HEK293 (cell line): ENCODE measurements around the gene PPFIA1.

ENCODE experiments used
- CTCF ChIA-PET: fragments of 350-600 bp; formaldehyde crosslinking; extraction: SDS; loops from one replicate; lab custom pipeline; 2021; ENCODE audit warnings: antibody characterized with exemption; lab: Yijun Ruan, JAX
- POLR2A ChIA-PET: fragments of 300-600 bp; formaldehyde crosslinking; extraction: SDS; loops from one replicate; lab custom pipeline; 2020; ENCODE audit warnings: antibody characterized with exemption, inconsistent platforms; lab: Yijun Ruan, JAX
- H3K27ac ChIP-seq: fragments of 200-500 bp; sonication (Bioruptor generic); 2 replicates; pipeline ENCODE4 v1.5.1; 2014; ENCODE audit warnings: low read depth, low read length, control low read depth, inconsistent platforms; ENCODE audit errors: extremely low read depth
- H3K36me3 ChIP-seq, 2 experiments: fragments of 200-500 bp in 1 of 2; sonication (Bioruptor generic) in 1 of 2; 1 replicate in 1 of 2; 2 replicates in 1 of 2; pipeline ENCODE4 v1.5.1; 2014 to 2017; ENCODE audit warnings: inconsistent platforms in 2 of 2, low read length in 2 of 2; ENCODE audit not compliant: control insufficient read depth in 2 of 2, insufficient read depth in 1 of 2
- H3K4me1 ChIP-seq: fragments of 200-500 bp; sonication (Bioruptor generic); 2 replicates; pipeline ENCODE4 v1.5.1; 2014; ENCODE audit warnings: mild to moderate bottlenecking, low read length, inconsistent platforms; ENCODE audit not compliant: control insufficient read depth, insufficient read depth
- H3K4me3 ChIP-seq: 2 replicates; pipeline ENCODE4 v1.5.1; 2011; ENCODE audit warnings: low read depth, mild to moderate bottlenecking, control low read depth, low read length, moderate library complexity
- H3K9me3 ChIP-seq: fragments of 200-500 bp; sonication (Bioruptor generic); 2 replicates; pipeline ENCODE4 v1.5.1; 2014; ENCODE audit warnings: low read depth, low read length, inconsistent platforms; ENCODE audit not compliant: control insufficient read depth, insufficient read depth
- SP2 ChIP-seq: fragments of 450-650 bp; formaldehyde crosslinking; IDR thresholded peaks from 2 replicates; pipeline ENCODE4 v1.5.1; 2016; ENCODE audit warnings: missing biosample characterization, missing genetic modification characterization
- YY1 ChIP-seq: fragments of 450-650 bp; formaldehyde crosslinking; IDR thresholded peaks from 2 replicates; pipeline ENCODE4 v1.5.1; 2018; ENCODE audit warnings: missing biosample characterization, missing genetic modification characterization
- ZNF112 ChIP-seq: fragments of 450-650 bp; formaldehyde crosslinking; IDR thresholded peaks from 2 replicates; pipeline ENCODE4 v1.5.0; 2017; ENCODE audit warnings: missing biosample characterization, missing genetic modification characterization
- ZNF121 ChIP-seq: fragments of 450-650 bp; formaldehyde crosslinking; IDR thresholded peaks from 2 replicates; pipeline ENCODE4 v1.5.1; 2016; ENCODE audit warnings: missing biosample characterization, missing genetic modification characterization
- ZNF701 ChIP-seq: fragments of 450-650 bp; formaldehyde crosslinking; IDR thresholded peaks from 2 replicates; pipeline ENCODE4 v1.5.1; 2016; ENCODE audit warnings: missing biosample characterization, missing genetic modification characterization
- TF ChIP-seq, protein P1 (sequence below): fragments of 450-650 bp; formaldehyde crosslinking; IDR thresholded peaks from 2 replicates; pipeline ENCODE4 v1.5.1; 2016; ENCODE audit warnings: missing biosample characterization, missing genetic modification characterization
- TF ChIP-seq, protein P2 (sequence below): fragments of 450-650 bp; formaldehyde crosslinking; IDR thresholded peaks from 2 replicates; pipeline ENCODE4 v1.5.1; 2016; ENCODE audit warnings: missing biosample characterization, missing genetic modification characterization
- TF ChIP-seq, protein P3 (sequence below): fragments of 450-650 bp; IDR thresholded peaks from 2 replicates; pipeline ENCODE4 v1.5.1; 2018; ENCODE audit warnings: missing biosample characterization, mild to moderate bottlenecking, missing genetic modification characterization

The PPFIA1 gene

DNA sequence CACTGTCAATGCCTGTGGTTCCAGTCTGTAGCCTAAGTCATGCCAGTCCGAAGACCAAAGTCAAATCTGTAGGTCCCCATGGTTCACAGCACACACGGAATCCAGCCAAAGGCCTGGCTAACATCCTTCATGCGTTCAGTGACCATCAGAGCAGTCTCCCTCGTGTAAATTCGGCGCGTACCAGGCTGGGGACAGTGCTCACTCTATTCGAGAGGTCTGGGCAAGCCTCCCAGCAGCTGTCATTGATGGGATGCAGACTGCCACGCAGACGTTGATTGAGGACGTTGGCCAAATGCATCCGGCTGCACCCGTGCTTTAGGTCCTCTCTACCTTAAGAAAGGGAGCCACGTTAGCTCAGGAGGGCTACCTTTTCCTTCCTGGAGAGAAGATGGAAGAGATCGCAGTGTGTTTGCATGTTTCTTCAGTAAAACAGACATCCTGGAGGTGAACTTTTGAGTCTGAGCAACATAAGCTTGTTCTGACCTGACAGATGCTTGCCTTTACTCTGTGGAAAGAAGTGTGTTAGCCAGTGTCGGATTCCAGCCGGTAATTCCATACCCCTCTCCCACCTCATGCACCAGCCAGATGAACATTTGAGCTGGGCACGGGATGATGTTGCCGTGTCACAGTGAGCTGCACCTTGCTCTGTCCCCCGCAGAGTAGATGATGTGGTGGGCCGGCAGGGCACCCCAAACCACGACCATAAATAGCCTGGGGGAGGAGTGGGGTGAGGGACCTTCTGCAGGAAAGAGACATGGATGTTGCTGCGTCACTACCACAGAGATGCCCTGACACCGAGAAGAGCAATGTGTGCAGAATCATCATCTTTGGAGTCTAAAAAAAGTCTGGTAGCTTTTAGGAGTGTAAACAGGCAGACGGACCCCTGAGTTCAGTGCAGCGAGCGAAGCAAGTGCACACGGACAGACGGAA is 140.1 kb downstream of the PPFIA1 start:
- POLR2A ChIA-PET = no interaction called here
- Histone ChIP-seq H3K4me3 (no peak overlapping the region), H3K27ac (no peak overlapping the region), H3K36me3 (peaks cover 18 to 97% of the 10 kb centered on the region in 2 experiments), H3K4me1 (no peaks in the 10 kb centered on the region), H3K9me3 (no peaks in the 10 kb centered on the region)
- CTCF ChIA-PET = interaction anchor here (1.0 kb wide), 1 partner anchor 11 kb away, joined by 4 read pairs; no protein-coding TSS in a partner anchor
- TF ChIP-seq, protein P1, sequence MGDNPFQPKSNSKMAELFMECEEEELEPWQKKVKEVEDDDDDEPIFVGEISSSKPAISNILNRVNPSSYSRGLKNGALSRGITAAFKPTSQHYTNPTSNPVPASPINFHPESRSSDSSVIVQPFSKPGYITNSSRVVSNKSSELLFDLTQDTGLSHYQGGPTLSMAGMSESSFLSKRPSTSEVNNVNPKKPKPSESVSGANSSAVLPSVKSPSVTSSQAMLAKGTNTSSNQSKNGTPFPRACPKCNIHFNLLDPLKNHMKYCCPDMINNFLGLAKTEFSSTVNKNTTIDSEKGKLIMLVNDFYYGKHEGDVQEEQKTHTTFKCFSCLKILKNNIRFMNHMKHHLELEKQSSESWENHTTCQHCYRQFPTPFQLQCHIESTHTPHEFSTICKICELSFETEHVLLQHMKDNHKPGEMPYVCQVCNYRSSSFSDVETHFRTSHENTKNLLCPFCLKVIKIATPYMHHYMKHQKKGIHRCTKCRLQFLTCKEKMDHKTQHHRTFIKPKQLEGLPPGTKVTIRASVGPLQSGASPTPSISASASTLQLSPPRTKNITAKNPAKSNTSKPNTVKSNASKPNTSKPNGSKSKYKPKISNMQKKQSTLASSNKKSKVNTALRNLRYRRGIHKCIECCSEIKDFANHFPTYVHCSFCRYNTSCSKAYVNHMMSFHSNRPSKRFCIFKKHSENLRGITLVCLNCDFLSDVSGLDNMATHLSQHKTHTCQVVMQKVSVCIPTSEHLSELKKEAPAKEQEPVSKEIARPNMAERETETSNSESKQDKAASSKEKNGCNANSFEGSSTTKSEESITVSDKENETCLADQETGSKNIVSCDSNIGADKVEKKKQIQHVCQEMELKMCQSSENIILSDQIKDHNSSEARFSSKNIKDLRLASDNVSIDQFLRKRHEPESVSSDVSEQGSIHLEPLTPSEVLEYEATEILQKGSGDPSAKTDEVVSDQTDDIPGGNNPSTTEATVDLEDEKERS (tag by site-specific recombination) = no peak

DNA sequence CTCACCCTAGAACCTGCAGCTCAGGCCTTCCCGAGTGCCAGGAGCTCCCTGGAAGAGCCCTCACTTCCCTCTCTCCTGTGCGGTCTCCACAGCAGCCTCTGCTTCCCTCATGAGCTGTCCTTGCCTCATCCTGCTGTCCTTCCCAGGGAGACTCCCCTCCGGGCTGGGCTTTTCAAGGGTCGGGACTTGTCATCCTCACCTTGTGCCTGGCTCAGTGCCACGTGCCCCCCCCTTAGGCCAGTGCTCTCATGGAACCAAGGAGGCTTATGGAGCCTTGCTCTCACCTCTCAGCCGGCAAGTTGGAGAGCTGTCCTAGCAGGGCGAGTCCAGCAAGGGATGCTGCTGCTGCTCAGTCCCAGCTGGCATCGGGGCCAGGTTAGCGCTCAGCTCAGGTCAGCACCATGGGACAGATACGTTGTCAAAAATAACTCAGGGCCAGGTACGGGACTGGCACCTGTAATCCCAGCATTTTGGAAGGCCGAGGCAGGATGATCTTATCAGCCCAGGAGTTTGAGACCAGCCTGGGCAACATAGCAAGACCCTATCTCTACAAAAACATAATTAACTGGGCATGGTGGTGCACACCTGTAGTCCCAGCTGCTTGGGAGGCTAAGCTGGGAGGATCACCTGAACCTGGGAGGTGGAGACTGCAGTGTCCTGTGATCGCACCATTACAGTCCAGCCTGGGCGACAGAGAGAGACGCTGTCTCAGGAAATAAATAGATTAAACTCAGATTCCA is 141.4 kb downstream of the PPFIA1 start:
- Histone ChIP-seq H3K4me1 (no peaks in the 10 kb centered on the region), H3K27ac (no peak overlapping the region), H3K36me3 (peaks cover 19 to 97% of the 10 kb centered on the region in 2 experiments), H3K4me3 (no peak overlapping the region), H3K9me3 (no peaks in the 10 kb centered on the region)
- CTCF ChIA-PET = no interaction called here
- POLR2A ChIA-PET = no interaction called here
- TF ChIP-seq ZNF121 (tag by site-specific recombination) (0 out of 2 replicates have a peak, but pooled peaks have one; percentile 38), YY1 (tag by site-specific recombination) (no peak)
- TF ChIP-seq, protein P2, sequence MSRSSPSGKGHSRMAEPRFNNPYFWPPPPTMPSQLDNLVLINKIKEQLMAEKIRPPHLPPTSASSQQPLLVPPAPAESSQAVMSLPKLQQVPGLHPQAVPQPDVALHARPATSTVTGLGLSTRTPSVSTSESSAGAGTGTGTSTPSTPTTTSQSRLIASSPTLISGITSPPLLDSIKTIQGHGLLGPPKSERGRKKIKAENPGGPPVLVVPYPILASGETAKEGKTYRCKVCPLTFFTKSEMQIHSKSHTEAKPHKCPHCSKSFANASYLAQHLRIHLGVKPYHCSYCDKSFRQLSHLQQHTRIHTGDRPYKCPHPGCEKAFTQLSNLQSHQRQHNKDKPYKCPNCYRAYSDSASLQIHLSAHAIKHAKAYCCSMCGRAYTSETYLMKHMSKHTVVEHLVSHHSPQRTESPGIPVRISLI (tag by site-specific recombination) = no peak
- TF ChIP-seq, protein P3, sequence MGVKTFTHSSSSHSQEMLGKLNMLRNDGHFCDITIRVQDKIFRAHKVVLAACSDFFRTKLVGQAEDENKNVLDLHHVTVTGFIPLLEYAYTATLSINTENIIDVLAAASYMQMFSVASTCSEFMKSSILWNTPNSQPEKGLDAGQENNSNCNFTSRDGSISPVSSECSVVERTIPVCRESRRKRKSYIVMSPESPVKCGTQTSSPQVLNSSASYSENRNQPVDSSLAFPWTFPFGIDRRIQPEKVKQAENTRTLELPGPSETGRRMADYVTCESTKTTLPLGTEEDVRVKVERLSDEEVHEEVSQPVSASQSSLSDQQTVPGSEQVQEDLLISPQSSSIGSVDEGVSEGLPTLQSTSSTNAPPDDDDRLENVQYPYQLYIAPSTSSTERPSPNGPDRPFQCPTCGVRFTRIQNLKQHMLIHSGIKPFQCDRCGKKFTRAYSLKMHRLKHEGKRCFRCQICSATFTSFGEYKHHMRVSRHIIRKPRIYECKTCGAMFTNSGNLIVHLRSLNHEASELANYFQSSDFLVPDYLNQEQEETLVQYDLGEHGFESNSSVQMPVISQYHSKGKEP = no peak

DNA sequence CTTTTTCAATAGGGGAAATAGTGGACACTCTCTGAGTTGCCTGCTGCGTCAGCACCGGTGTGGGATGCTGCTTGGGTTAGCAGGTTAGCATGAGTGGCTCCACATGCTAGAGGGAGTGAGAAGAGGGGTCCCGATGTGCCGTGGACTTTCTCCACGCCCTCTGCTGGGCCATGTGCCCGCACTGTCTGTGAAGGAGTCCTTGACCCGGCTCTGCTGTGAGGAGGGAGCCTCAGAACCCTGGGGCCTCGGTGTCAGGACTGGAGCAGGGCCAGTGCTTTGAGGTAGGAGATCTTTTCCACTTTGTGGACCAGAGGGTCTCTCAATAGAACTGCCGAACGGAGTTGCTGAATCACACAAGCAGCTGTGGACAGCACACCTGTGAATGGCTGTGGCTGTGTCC is 142.7 kb downstream of the PPFIA1 start:
- CTCF ChIA-PET = no interaction called here
- H3K4me1 ChIP-seq = no peaks in the 10 kb centered on the region
- H3K4me3 ChIP-seq = no peak overlapping the region
- TF ChIP-seq ZNF112 (tag by site-specific recombination) (no peak), SP2 (tag by site-specific recombination) (no peak), ZNF701 (tag by site-specific recombination) (no peak)
- TF ChIP-seq, all 188 proteins: peak for 0
- POLR2A ChIA-PET = interaction anchor here (0.5 kb wide), 1 partner anchor 13 kb away, joined by 3 read pairs; no protein-coding TSS in a partner anchor
- H3K9me3 ChIP-seq = no peaks in the 10 kb centered on the region
- H3K36me3 ChIP-seq = peaks cover 18 to 97% of the 10 kb centered on the region in 2 experiments
- no peak overlapping the region for H3K27ac ChIP-seq
